ENCODE results near the gene AUTS2.

AUTS2 gene

DNA sequence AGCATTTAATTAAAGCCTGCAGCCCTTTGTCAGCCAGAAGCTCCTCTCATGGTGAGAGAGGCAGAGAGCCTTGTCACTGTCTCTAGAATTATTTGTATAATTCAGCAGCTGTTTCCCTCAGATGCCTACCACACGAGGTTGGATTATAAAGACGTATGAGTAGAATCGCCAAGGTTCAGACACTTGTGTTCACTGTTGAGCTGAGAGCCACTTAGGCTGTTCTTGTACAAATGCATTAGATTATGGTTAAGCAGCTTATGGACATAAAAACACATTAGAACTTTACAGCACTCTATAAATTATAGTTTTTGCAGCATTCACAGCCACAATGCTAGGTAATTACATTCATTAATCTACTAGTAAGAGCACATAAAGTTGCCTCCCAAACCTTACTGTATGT lies 282.6 kb downstream of the AUTS2 start:
- no peak for DNase-seq (ENCODE audit: low read depth in 2 of 2, low spot score in 1 of 2)

DNA sequence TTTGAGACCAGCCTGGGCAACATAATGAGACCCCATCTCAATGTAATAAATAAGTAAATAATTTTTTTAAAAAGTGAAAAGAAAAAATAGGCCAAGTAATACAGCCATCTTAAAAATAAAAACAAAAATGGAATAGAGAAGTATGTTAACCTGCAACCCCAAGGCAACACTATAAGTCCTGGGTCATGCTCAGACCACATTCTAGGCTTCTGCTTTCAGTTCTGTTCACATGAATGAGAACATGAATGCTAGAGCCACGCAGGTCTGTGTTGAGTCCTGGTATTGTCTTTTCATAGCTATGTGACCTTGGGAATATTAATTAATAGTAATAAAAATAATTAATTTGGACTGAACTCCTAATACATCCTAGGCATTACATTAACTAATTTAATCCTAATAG lies 284.0 kb downstream of the AUTS2 start:
- DNase-seq (ENCODE audit: low read depth in 2 of 2, low spot score in 1 of 2) = no peak

DNA sequence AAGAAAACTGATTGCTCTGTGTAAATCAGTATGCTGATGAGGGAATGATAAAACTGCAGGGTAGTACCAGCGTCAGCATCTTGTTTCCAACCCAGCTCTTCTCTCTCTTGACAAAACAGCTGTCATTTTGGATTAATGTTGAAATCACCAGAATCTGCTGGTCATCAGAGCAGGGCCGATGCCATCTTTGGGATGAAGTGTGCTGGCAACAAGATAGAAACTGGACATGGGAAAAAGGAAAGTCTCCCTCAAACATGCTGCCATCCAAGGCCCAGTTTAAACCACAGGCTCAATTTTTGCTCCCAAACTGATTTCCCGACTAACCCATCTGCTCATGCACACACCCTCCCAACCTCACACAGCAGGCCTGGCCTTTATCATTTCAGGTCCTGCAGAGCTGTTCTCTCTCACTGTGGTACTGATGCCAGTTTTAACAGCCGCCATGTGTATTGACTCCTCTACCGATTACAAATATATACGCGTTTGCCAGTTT lies 285.2 kb downstream of the AUTS2 start:
- DNase-seq (ENCODE audit: low read depth in 2 of 2, low spot score in 1 of 2) = no peak

DNA sequence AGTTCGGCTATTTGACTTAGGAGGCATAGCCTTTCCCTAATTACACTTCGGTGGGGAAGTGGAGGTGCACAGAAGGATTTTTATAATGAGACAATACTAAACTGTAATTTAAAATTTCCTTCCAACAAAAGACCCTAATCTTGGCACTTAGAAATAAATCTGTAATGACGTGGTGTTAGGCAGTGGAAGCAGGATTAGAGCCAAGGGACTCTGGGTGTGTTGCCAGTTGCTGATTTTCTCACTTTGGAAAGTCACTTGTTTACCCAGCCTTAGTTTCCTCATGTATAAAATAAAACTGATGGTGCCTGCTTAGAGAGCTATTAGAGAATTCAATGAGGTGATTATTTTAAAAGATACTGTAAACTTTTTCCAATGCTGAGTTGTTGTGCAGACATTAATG lies 287.2 kb downstream of the AUTS2 start:
- DNase-seq (ENCODE audit: low read depth in 2 of 2, low spot score in 1 of 2) = no peak

DNA sequence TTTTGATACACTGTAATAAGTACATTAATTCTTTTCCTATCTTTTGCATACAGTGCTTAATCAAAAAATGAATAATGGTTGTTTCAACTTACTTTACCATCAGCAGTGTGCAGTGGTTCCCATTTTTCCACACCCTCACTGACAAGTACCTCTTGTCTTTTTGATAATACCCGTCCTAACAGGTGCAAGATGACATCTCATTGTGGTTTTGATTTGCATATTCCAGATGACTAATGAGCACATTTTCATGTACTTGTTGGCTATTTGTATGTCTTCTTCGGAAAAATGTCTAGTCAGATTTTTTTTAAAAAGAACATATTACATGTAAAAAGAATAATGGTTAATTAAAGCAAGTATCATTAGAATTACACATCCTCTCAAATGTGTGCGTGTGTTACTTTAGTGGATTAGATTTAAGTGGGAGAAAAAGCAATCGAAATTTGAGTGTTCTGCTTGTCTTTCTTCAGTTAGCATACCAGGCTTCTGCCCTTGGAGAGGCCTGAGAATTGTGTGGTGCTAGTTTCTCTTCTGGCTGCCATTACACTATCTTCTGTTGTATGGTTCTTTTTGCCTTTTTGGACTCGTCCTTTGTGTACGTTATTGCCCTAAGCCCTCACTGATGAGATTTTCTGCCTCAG lies 291.2 kb downstream of the AUTS2 start:
- DNase-seq (ENCODE audit: low read depth in 2 of 2, low spot score in 1 of 2) = no peak

DNA sequence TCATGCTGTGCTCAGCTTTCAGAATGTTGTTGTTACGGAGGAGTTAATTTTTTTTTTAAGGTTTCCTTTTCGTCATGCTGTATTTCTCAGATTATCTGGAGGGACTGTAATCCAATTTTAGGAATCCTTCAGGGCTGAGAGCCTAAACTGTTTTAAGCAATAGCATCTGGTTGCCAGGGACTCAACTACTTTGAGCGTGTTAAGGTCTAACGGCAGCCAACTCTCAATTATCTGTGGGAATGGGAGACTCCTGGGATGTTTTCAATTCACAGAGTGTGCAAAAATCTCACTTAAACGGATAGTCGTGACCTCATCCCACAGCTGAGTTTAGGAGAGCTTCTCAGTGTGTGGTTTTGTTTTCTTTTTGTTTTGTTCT lies 291.7 kb downstream of the AUTS2 start:
- DNase-seq (ENCODE audit: low read depth in 2 of 2, low spot score in 1 of 2) = no peak

DNA sequence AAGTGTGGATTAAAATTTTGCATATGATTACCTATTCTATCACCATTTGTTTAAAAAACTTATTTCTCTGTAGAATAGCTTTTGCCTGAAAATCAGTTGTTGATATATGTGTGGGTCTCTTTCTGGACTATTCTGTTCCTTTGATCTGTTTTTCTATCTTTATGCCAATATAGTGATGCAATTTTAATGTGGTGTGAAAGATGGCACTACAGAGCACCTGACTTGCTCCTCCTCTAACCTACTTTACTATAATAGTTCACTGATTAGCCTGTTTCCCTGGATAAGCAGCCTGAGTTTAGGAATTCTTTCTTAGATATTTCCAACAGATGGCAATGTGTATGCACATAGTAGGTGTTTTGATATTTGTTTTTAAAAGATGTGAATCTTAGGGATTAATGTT lies 294.5 kb downstream of the AUTS2 start:
- DNase-seq (ENCODE audit: low read depth in 2 of 2, low spot score in 1 of 2) = no peak

DNA sequence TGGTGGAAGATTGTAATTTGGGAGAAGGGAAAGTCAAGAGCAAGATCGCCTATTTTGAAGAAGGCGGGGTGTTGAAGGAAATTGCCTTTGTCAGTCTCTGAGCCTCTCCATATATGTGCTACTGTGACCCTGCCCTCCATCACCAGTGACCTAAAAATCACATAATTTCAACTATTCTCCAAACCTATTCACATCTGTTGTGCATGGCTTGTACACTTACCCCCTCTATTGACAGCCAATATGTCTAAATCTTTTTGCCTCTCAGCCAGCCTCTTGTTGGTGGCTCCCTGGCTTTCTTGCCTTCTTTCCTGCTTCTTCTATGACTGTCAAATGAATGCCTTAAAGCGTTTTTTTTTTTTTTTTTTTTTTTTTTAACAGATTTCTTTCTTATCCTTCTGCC lies 295.6 kb downstream of the AUTS2 start:
- no peak for DNase-seq (ENCODE audit: low read depth in 2 of 2, low spot score in 1 of 2)

DNA sequence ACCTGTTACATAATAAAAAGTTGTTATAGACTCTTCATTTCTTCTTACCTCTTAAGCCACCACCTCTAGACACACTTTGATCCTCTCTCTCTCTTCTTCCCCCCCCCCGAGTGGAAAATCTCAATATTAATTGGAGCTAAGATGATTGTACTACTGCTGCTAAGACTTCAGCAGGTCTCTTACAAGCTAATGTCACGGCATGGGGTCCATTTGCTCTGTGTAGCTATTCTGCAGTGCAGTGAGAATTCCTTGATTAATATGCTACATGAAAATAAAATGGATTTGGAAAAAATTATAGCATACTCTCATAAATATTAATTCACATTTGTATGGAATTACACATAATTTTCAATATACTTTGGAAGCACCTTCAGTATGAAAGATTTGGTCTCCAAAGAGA lies 297.2 kb downstream of the AUTS2 start:
- no peak for DNase-seq (ENCODE audit: low read depth in 2 of 2, low spot score in 1 of 2)

DNA sequence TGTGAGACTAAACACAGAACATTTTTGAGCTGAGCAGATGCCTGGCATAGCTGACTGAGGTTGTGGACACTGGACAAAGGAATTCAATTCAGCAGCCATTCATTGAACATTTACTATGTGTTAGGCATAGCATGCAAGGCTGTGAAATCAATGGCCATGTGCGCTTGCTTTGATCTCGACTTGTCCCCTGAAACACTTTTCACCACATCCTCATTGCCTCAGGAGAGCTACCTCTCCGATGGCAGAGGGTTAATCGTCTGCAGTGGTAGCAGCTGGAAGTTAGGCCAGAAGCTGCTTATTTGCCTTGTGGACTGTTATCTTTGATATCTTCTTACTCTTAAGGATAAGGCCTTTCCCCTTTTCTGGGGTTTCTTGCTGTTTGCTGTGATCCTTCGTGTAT lies 297.8 kb downstream of the AUTS2 start:
- DNase-seq (ENCODE audit: low read depth in 2 of 2, low spot score in 1 of 2) = no peak

DNA sequence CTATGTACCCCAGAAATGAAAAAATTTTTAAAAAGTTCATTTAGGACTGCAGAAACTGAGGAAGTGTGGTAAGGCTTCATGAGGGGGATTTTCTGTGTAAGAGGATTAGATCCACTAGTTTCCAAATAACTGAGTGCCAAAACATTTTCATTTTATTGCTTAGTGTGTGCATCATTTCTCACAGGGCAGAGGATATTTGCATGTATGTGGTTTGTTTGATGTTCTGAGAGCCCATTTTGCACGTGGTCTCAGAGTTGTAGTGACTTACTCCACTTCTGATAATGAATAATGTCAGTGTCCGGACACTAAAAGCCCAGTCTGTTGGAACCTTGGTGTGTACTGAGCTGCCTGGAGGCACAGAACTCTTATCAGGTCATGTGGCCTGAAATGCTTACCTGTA lies 299.9 kb downstream of the AUTS2 start:
- no peak for DNase-seq (ENCODE audit: low read depth in 2 of 2, low spot score in 1 of 2)

DNA sequence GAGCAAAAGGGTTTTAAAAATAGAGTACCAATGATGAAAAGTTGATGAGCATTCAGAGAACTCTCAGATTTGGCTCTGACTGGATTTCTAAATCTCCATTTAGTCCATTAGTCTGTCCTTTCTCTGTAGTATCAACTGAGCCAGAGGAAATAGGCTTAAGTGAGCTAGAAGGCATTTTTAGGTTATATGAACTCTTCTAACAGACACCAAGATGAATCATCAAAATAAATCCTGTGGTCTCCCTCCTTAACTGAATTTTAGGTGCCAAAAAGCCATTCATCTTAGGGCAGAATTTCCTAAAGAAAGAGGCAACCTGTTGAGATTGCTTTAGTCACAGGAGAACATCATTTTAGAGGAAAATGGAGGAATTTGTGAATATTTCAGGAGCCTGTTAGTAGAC lies 305.1 kb downstream of the AUTS2 start:
- no peak for DNase-seq (ENCODE audit: low read depth in 2 of 2, low spot score in 1 of 2)

DNA sequence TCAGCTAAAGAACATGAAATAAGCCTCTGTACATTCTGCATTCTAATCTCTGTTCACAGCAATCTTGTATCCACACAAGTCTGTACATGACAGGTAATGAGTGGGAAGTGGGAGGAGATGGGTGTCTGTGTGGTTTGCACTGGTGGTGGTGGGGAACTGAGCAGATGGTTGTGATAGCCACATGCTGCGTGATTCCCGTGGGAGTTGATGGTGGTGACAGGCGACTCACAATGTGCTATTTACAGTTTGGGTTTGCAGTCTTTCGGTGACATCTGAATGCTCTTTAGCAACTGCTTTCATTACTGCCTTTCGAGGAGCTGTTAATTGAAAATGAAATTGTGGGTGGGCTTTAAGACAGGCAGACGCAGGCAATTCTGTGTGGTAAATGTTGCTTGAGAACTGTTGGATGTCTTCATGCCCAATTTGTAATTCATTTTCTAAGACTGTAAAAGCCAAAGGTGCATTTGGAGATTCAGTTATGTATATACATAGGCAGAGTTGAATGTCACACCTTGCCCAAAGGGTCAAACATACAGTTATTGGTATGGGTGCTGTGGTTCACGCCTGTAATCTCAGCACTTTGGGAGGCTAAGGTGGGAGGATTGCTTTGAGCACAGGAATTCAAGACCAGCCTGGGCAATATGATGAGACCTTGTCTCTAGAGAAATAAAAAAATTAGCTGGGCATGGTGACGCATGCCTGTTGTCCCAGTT lies 308.2 kb downstream of the AUTS2 start:
- no peak for DNase-seq (ENCODE audit: low read depth in 2 of 2, low spot score in 1 of 2)

DNA sequence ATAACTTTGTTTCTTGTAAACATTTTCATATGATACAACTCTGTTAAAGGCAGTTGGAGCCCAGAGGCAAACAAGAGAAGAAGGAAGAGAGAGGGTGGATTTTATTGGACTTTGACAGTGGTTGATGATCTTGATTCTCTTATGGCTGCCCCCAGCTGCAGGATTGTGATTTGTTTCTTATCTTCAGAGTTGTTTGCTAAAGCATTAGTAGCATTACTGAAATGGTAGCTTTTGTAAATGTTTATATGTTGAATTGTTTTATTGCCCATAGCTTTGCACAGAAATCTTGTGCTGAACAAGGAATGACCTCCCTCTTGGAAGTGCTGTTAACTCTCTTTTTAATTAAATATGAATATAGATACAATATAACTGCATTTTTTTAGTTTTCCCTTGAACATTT lies 309.4 kb downstream of the AUTS2 start:
- DNase-seq (ENCODE audit: low read depth in 2 of 2, low spot score in 1 of 2) = no peak

DNA sequence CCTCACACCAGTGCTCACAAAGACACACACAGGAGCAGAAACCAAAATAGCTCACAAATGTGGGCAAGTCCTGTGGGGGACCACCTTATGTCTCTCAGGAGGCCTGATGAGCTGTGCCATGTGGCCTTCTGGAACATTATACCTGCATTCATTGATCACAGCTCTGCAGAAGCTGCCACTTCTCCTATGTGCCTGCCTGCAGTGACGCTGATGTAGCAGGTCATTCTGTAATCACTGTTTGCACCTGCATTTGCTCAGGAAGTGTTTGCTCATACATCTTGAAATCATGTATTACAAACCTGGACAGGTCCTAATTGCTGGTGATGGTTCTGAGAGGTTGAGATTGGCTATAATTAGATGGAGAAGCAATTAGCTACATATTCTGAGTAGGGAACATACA lies 310.2 kb downstream of the AUTS2 start:
- no peak for DNase-seq (ENCODE audit: low read depth in 2 of 2, low spot score in 1 of 2)

DNA sequence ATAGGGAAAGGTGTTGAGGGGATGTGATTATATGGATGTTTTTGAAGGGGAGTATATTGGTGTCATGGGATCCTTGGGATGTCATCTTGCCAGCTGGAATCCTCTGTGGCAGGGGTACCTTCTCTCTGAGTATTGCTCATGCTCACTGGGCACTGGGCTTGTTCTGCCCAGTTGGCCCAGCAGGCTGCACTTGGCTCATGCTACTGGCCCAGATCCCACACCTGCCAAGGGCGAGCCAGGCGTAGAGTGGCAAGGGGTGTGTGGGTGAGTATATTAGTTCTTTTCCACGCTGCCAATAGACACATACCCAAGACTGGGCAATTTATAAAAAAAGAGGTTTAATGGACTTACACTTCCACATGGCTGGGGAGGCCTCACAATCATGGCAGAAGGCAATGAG lies 311.9 kb downstream of the AUTS2 start:
- no peak for DNase-seq (ENCODE audit: low read depth in 2 of 2, low spot score in 1 of 2)

DNA sequence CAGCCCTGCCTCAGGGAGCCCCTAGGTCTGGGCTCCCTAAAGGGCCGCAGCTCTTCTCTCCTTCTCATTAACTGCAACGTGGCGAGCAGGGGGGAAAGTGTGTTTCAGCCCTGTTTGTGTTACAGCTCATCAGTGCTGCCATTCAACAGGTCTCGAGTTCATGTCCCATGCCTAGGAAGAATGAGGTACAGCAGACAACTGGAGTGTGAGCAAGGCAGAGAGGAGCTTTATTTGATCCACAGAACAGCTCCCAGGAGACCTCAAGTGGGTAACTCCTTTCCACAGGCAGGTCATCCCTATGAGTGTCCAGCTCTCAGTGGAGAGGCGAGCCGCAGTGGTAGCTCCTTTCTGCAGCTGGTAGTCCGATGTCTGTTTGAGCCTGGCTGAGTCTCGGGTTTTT lies 313.1 kb downstream of the AUTS2 start:
- DNase-seq (ENCODE audit: low read depth in 2 of 2, low spot score in 1 of 2) = no peak

DNA sequence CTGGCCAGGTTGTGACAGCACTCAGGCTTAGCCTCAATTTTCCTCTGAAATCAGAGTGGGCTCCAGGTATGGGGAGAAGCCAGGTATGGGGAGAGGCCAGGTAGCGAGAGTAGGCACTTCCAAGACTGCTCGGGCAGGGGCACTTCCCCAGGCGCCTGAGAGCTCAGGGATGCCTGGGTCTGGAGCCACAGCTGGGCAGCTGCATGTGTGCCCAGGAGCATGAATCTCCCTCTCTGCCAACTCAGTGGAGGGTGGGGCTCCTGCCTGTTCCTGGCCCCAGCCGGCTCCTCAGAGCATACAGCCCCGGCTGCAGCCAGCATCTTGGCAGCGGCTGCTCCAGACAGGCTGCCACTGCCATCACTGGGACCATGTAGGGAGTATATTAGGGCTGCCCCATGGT lies 313.9 kb downstream of the AUTS2 start:
- no peak for DNase-seq (ENCODE audit: low read depth in 2 of 2, low spot score in 1 of 2)

DNA sequence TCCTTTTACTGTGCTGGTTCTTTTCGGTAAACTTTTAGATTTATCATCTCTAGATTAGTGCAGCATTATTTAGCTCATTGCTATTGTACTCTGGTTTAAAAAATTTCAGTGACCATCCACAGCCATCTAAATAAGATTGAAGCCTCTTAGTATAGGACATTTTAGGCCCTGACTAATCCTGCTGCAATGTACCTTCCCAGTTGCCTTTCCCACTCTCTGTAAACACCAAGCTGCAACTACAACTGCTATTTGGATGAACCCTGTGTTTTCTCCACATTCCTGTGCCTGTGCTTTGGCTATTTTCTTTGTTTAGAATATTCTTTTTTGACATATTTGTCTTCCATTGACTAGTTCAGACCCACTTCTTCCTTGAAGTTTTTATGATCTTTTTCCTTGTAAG lies 314.6 kb downstream of the AUTS2 start:
- DNase-seq (ENCODE audit: low read depth in 2 of 2, low spot score in 1 of 2) = no peak

DNA sequence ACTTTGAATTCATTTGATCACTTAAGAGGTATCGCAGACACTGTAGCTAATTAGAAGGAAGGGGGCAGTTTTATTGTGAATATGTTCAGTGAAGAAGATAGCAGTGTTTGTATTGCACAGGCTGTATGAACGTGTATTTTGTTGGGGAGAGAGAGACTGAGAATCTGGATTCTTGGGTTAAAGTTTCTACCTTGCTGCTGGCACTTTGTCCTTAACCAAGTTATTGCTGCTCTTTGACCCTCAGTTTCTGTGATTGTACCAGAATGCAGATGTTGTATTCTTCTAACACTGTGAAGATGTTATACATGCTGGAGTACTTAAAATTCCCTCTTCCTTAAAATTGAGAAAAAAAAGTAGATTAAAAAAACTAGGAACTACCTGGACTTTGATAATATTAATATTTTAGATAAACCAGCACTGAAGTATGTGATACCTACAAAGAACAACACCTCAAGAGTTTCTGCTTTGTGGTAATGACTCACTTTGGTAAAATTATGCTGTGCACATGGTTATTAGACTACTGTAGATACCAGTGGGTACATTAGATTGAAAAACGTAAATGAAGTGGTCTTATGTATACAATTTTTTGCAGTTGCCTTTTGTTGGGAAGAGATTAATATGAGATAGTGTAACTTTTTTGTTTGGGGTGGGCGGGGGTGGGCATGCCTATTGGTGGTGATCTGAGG lies 321.3 kb downstream of the AUTS2 start:
- no peak for DNase-seq (ENCODE audit: low read depth in 2 of 2, low spot score in 1 of 2)

DNA sequence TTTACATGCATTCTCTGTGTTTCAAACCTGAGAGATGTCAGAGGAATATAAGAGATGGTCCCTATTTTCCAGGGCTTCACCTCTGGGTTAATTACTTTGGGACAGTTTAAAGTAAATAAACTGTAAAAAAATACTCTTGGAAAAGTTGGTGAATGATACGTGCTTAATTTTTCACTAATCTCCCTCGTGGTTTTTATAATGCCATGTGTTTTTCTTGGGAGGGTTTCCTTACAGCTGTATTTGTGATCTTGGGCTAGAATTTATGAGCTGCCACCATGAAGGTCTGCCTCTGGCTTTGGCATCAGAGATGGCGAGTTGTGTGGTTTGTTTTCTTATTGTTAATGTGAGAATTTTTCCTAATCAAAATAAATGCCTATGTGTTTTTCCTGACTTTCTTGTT lies 322.5 kb downstream of the AUTS2 start:
- no peak for DNase-seq (ENCODE audit: low read depth in 2 of 2, low spot score in 1 of 2)

DNA sequence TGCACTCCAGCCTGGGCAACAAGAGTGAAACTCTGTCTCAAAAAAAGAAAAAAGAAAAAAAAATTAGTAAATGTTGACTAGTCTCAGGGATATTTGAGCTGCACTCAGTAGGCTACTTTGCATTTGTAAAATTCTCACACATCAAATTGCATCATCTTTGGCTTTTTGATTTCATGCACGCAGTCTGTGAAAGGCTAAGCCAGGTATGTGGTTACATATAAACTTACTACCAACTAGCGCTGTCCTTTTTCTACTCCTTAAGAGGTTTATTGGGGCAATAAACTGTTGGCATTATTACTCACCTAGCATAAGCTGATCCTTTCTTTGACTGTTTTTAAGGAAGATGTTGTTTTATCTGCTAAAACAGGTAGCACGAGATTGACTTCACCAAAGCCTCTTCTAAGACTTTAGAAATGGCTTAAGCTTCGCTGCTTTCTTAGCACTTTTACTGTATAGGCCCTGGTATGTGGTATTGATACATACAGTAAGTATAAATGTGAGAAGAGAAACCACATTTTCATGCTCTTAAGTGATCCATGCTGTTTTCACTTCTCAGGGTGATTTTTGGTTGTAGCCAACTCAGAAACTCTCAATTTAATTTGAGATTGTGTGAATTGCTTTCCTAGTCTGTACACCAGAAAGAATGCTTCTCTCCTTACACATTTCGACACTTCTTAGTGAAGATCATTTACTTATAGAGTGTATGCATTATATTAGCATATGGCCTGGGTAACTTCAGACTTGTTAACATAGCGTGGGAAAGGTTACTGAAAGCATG lies 323.9 kb downstream of the AUTS2 start:
- DNase-seq (ENCODE audit: low read depth in 2 of 2, low spot score in 1 of 2) = no peak

Measured in stimulated activated CD8-positive, alpha-beta memory T cell treated with anti-CD3 and anti-CD28 coated beads, Interleukin-4, amount 100 ng/mL, for 1 hour (primary cell).